GM21390 (cell line): ENCODE results near the gene DGCR6L.
"Not testable (repeated sequence)": the region's sequence is repeated elsewhere in the genome, so short reads cannot be mapped to it uniquely, and the experiment has no call there.

Source experiments
- ATAC-seq: cut with Tn5 transposase; IDR thresholded peaks from one replicate; pipeline ENCODE4 v1.9.1; 2021; ENCODE audit not compliant: unreplicated experiment

DGCR6L gene

DNA sequence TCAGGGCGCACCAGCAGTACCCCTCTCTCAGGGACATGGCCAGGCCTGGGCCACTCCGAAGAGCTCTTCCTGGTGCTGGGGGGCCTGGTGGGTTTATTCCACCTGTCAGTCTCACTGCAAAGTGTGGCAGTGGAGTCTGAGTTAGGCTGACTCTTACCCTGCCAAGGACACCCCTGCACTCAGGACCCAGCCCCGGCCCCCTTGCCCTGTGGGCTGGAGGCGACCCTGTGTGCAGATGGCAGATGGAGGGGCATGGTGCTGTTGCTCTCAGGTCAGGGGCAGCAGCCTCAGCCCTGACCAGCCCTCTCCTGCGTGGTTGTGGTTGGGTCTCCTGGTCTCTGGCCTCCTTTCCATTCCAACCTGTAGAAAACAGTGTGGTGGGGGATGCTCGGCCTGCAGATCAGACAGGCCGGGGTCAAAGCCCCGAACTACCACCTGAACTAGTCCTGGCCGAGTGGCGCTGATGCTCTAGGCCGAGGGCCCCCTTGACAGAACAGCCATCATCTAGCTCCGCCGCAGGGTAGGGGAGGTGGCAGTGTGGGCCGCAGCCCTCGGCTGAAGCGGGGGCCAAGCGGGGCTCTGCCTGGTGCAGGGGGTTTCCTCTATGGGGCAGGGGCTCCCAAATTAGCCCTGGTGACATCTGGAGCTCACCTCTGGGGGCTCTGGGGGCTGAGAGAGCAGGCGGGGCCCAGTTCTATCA lies 41.8 kb downstream of the DGCR6L start:
- ATAC-seq: not testable (repeated sequence)

GRCh38 chr22:20276468-20276867 lies 43.4 kb downstream of the DGCR6L start:
- no peak for ATAC-seq

GRCh38 chr22:20275836-20276235 lies 44.0 kb downstream of the DGCR6L start:
- ATAC-seq: no peak

DNA sequence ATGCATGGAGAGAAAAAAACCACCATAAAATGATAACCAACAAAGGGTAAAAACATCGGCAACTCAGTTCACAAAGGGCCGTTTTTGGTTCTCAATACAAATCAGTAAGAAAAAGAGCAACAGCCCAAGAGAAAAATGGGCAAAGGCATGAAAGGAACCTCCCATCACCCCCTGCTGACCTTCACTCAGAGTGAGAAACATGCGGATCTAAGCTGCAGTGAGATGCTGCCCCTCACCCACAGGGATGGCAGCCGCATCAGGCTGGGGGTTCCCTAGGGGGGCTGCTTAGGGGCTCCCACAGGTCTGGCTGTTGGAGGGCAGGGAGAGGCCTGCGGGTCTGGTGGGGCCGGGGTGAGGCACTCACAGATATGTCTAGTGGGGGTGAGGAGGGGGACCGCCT lies 44.5 kb downstream of the DGCR6L start:
- not testable (repeated sequence) for ATAC-seq

DNA sequence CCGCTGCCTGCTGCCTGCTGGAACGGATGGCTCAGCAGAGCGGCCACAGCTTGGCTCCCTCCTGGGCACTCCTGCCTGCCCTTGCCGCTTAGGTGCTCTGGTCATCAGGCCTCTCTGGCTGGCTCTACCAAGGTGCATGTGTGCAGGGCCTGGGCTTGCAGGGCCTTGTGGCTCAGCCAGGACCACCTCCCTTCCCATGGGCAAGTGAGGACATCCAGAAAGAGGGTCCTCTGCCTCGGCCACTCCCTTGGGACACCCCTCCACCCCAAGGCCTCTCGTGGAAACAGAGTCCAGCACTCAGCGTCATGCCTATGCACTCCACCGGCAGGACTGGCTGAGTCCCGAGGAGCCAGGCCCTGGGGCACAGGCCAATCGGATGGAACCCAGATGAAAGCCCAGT lies 45.5 kb downstream of the DGCR6L start:
- ATAC-seq: not testable (repeated sequence)

- no peak for ATAC-seq
Measured at GRCh38 chr22:20273758-20274181, 46.1 kb downstream of the DGCR6L start.

GRCh38 chr22:20272700-20273099 lies 47.2 kb downstream of the DGCR6L start:
- no peak for ATAC-seq

DNA sequence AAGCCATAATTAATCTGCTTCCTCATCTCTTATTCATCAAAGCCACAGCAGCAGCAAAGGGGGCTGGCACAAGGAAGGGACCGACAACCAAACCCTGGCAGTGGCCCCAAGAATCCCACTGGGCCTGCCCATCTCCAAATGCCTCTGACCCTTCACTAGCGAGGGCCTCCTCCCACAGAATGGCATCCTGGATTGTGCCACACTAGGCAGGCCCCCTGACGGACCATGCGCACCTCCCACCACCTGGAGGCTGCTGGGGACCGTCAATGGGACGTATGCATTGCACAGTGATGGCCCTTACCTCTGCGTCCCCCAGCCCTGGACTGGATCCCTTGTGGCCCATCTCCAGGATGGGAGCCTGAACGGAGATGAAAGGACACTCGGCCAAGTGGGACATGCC lies 47.7 kb downstream of the DGCR6L start:
- ATAC-seq: no peak

- no peak for ATAC-seq
Measured at GRCh38 chr22:20271114-20271994, 48.5 kb downstream of the DGCR6L start.

DNA sequence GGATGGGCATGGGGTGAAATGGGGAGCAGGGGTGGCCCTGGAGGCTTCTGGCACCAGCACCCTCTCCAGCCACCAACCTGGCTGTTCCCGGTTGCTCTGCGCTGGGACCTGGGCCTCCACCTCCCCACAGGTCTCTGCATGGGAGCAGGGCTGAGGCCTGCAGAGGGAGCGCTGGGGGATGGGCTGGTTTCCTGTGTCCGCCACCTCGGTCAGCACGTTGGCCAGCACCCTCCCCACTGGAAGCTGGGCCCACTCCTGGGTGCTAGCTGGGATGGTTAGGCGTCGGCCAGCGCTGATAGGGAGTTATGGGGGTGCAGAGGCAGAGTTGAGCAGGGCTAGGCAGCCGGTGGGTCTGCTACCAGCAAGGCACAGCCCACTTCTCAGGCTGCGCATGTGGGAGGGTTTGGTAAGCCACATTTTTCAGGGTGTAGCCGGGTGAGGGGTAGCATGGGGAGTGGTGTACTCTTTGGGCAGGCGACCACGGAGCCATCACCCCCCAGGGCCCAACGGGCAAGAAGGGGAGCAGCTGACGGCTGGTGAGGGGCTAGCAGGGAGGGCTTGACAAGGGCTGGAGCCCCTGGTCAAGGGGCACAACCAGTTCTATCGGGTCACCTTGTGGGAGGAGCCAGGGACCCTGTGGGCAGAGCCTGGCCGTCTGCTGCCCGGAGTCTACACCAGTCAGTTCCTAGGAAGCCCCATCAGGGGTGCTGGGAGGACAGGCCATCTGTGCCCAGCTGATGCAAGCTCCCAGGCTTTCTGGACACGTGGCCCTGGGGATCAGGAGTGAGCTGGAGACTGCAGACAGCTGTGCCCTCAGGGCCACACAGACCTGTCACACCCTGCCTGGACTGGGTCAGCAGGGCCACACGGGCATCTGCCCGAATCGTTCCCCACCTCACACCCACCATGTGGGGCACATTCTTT lies 49.4 kb downstream of the DGCR6L start:
- ATAC-seq: not testable (repeated sequence)

DNA sequence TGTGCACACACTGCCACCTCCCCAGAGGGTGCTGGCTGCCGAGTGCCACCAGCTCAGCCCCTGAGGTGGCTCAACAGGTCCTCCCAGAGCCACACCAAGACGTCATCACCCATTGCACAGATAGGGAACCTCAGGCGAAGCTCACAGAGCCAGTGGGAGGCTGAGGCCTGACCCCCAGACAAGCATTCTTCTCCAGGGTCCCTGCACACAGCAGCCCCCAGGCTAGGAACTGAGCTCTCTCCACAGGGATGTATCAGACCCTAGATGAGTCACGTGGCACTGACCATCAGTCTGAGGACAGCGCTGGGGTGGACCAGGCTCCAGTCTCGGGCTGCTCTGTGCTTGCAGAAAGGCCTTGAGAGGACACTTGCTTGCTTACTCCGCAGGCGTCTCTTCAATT lies 50.2 kb downstream of the DGCR6L start:
- ATAC-seq: not testable (repeated sequence)

GRCh38 chr22:20269201-20269600 lies 50.7 kb downstream of the DGCR6L start:
- not testable (repeated sequence) for ATAC-seq

GRCh38 chr22:20268279-20269012 lies 51.4 kb downstream of the DGCR6L start, which contains the start of gene RTN4R:
Gene RTN4R, minus strand, starts transcription at chr22:20268318. Its CDS starts 226 bp downstream, at chr22:20268092.
- no peak for ATAC-seq

DNA sequence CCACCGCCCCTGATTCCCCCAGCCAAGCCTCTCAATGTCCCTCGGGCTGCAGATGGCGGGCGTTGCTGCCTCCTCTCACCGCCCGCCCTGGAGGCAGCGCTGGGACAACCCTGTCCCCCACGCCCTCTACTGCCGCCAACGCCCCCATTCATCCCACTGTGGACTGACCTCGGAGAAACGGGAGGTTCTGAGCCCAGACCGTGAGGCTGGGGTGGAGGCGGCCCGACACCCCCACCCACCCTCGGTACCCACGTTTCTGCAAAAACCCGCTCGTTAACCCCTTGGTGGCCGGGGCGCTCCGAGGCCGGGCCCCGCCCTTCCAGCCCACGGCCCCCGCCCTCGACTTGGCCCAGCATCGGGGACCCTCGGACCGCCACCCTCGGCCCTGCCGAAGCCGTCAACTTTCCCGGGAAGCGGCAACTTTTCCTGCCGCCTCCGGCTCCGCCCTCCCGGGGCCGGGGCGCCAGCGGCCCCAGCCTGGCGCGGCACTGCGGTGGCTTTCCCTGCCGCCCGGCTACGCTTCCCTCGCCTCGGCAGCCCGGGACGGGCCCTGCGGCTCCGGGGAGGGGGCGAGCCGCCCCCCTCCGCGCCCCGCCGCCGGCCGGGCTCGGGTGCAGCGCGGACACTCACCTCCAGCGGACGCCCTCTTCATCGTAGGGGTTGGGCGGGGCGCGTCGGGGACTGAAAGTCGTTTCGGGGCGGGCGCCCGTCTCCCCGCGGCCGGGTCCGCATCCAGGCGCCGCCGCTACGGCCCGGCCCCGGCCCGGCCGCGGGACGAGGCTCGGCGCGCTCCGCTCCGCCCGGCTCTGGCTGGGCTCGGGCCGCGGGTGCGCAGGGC lies 52.2 kb downstream of the DGCR6L start:
- no peak for ATAC-seq

DNA sequence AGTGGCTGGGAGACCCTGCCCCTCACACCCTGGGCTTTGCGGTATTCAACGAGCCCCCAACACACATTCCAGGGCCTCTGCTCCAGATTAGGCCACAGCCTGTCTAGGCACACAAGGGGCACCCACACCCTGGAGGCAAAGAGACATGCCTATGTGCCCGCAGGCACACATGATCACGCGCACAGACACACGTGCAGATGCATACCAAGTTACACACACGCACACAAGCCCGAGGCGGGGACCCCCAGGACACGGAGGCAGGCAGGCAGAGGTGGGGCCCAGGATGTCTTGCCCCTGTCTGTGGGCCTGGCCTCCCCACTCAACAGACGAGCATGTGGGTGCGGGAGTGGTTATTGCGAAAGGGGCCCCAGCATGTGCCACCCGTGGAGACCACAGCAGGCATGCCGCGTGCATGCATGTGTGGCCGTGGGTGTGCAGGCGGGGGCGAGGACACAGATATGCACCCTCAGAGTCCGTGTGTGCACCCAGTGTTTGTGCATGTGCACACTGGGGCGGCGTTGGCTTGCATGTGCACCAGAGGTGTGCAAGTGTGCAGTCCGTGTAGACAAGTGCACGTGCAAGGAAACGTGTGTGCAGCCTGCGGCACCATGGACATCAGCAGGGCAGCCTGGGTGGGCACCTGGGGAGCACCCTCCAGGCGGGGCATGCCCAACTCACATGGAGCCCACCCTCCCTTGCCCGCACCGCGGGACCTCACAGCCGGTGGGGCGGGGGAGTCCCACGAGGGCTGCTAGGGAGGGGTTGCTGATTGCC lies 53.0 kb downstream of the DGCR6L start:
- ATAC-seq: not testable (repeated sequence)

DNA sequence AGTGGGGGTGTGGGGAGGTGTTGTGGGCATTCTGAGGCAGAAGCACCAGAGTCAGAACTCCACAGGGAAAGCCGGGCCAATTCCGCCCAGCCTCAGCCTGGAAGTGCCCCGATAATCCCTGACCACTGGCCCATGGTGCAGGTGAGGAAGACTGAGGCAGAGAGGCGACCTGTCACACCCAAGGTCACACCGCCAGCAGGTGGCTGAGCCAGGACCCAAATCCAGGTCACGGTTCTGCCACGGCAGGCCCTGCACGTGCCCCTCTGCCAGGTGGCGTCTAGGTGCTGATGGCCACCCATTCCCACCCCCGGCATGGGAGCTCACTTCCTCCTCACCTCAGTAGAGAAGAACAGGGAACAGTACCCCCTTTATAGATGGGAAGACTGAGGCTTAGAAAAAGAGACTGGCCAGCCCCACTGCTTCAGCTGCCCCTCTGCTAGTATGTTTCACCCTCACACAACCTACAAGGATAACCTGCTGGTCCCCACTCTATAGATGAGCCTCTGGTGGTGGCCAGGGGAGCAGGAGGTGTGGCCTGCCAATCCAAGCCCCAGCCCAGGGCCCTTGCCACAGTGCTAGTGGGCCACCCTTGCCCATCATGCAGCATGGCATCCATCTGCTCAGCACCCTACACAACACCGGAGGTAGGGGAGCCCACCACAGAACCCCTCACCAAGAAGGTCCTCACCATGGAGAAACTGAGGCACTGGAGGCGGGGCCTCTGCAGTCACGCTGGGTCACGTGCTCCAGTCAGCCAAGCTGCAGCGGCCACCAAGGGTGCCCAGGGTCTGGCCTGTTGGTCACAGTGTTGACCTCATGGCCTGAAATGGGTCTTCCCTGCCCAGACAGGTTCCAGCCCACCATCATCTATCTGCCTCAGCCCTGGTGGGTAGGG lies 53.8 kb downstream of the DGCR6L start:
- not testable (repeated sequence) for ATAC-seq

DNA sequence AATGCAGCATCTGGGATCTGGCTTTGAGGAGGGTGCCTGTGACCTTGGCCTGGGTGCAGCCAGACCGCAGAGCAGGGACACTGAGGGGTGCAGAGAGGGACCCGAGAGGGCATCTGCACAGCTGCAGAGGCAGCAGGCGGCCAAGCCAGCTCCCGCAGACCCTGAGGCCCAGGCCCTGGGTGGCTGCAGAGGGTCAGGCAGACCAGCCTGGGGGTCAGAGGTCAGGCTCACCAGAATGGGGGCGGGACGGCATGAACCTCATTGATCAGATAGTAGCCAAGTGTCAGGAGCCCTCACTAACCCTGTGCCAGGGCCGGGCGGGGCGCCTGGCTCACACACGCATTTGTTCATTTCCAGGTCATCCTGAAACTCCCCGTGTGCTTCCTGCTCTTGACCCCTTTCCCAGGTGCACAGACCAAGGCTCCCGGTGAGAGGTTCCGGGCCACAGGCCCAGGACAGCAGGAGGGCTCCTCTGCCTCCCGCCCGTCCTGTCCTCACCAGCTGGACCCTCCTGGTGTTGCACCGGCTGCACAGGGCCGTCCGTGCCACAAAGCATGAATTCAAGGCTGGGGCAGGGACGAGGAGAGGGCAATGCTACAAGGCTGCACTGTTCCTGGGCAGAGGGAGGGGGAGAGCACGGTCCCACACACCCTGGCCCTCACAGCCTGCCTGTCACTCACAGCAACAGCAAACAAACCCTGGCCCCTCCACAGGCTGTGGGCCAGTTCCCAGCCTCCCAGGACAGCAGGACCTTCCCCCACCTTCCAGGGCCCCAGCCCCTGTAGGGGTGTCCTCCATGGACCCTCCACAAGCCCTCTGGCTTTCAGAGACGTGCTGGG lies 55.0 kb downstream of the DGCR6L start:
- no peak for ATAC-seq
